CD4-positive, alpha-beta T cell treated with Interleukin-15 for 1 hour (primary cell): ENCODE results near the gene ZSCAN20.

ENCODE experiments used
- DNase-seq: peaks from one replicate; pipeline ENCODE4 v3.0.0-alpha.2; 2020

Gene ZSCAN20

GRCh38 chr1:33472269-33472980, at the start of gene ZSCAN20:
TSS of gene ZSCAN20 (plus strand) at chr1:33472645. CDS start at chr1:33479289, 6,644 bp downstream.
- peak; percentile 87 for DNase-seq

DNA sequence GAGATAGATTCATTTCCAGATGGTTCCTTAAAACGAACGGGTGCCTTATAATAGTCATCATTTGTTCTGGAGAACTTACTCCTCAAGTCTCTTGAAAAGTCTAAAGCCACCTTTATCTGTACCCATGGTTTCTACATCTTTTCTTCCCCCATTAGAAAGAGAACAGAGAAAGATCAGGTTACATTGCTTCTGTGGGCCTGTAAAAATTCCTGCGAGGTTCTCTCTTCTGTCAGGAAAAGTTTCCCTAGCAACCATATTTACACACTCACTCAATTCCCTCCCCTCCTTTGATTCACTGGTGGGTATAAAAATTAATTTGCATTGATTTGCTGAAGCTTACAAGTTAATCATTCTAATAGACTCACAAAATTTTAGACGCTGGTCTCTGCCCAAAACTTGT, 48.2 kb upstream of the ZSCAN20 start:
- DNase-seq = no peak

GRCh38 chr1:33424610-33425009, 47.8 kb upstream of the ZSCAN20 start:
- DNase-seq = no peak

GRCh38 chr1:33425900-33426299, 46.5 kb upstream of the ZSCAN20 start:
- no peak for DNase-seq

- DNase-seq = no peak
These were observed 45.5 kb upstream of the ZSCAN20 start for GRCh38 chr1:33426916-33427315.

- no peak for DNase-seq
These were observed 43.8 kb upstream of the ZSCAN20 start for GRCh38 chr1:33428661-33429060.

GRCh38 chr1:33429332-33429731, 43.1 kb upstream of the ZSCAN20 start:
- DNase-seq = no peak

DNA sequence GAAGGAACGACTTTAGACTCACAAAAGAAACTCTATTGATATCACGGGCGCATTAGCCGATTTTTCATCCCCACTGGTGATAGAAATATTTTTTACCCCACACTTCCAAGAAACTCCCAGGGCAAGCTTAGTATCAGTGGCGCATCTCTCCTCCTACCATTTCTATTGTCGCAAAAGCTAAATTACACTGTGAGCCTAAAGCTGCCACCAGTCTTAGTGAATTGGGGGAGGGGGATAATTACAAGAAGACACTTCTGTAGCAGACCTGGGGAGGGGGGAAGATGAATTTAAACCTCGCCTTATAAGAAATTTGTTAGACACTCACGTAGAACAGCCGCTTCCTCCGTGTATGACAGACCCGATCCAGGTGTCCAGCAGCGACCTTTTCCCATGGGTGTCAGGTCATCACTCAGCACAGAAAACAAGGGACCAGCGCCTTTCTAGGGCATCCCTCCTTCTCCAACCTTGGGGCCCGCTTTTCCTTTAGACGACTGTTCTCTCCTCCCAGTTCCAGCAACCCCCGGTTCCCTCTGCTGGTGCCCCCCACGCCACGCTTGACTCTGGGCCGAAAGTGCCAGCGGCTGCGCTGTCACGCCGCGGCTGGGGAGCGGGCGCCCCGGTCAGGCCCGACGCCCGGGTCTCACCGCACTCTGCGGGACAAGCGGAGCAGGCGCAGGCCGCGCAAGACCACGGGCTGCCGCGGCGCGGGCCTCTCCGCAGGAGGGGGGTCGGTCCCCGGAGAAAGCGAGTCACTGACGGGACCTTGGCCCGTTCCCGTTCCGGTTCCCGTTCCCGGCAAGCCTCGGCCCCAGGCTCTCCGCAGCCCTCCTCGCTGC, 42.4 kb upstream of the ZSCAN20 start:
- DNase-seq = no peak

DNA sequence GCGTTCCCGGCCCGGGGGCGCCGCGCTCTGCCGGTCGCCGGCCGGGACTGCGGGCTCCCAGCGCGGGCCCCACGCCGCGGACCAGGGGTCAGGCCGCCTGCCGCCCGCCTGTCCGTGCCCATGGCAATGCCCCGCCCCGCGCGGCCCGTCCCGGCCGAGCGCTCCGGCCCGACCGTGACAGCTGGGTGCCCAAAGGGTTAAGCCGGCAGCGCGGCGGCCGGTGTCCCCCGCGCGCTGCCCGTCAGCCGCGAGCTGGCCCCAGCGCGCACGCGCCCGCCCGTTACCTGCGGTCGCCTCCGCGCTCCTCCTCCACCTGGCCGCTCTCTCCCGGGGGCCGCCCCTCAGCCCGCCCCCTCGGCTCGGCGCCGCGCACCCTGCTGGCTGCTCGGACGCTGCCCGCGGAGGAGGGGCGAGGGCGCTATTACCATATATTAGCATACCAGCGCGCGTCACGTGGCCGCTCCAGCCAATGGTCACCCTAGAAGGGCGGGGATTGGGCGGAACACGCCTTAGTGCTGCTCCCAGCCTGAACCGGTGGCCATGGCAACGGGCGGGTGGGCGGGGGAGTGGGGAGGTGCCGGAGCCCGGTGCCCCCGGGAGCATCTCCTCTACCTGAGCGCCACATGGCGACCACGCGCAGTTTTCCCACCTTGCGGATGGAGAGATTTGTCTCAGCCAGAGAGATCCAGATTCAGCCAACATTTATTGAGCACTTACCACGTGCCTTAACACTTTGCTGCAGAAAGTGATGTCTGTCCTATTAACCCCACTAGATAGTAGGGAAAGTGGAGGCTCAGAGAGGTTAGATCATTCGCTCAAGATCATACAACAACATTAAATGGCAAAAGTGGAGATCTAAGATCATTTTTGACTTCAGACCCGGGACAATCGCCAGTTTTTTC, 41.5 kb upstream of the ZSCAN20 start, which contains the start of gene PHC2:
PHC2 (minus strand) TSS at position 404 of the 902 bp plus-strand sequence. CDS start 55,556 bp downstream, outside the sequence.
- peak; percentile 96 for DNase-seq

GRCh38 chr1:33433509-33434362, 38.7 kb upstream of the ZSCAN20 start:
- peak; percentile 75 for DNase-seq

GRCh38 chr1:33434363-33434750, 38.1 kb upstream of the ZSCAN20 start:
- DNase-seq = no peak

GRCh38 chr1:33435096-33435820, 37.2 kb upstream of the ZSCAN20 start:
- no peak for DNase-seq

GRCh38 chr1:33436557-33437285, 35.7 kb upstream of the ZSCAN20 start:
- DNase-seq = no peak

DNA sequence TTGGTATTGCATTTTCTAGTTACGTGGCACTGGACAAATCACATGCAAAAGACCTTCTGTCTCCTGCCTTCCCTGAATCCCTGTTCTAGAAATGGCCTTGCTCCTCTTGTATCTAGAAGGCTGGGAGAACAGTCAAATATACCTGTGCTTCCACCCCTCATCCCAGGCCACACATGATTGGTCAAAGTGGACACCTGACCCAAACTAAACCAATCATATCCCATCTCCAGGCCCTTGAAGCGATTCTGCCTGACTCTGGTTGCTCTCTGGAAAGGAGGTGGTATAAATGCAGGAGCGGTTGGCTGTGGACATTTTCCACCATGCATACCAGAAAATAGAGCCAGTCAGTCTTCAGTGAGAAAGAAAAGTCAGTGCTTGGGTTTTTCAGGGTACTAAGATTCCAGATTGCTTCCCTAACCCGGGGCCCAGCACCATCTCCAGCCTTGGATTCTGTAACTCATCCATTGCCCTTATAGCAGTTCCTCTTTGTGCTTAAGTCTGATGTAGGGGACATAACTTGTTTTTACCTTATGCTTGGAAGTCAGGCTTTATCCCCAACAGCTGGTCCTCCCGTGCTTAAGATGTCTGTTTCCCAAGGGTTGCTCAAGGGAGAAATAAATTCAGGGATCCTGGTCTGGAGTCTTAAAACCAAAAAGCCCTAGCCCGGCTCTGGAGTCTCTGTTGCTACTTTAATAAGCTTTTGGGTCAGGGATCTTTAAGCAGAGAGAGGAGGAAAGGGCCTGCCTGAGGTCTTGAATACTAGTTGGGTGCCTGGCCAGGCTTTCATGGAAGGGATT, 33.9 kb upstream of the ZSCAN20 start:
- DNase-seq = no peak

DNA sequence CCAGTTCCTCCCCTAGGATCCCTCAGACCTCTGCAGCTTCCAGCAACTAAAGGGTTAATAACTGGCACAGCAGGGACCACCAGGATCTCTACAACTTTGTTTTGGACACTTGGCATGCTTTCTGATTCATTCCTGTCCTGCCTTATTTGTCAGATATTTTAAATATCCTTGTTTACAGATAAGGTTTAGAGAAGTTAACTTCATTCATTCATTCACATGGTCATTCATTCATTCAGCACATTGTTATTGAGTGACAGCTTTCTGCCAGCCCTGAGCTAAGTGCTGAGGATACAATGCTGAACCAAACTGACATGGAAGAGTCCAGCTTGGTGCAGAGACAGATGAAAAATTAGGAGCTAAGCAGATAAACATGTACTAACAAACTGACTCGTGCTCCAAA, 32.8 kb upstream of the ZSCAN20 start:
- DNase-seq = no peak

- DNase-seq = no peak
These were observed 31.2 kb upstream of the ZSCAN20 start for GRCh38 chr1:33441088-33441745.

GRCh38 chr1:33442141-33442540, 30.3 kb upstream of the ZSCAN20 start:
- DNase-seq = no peak

GRCh38 chr1:33443080-33443704, 29.3 kb upstream of the ZSCAN20 start:
- no peak for DNase-seq

DNA sequence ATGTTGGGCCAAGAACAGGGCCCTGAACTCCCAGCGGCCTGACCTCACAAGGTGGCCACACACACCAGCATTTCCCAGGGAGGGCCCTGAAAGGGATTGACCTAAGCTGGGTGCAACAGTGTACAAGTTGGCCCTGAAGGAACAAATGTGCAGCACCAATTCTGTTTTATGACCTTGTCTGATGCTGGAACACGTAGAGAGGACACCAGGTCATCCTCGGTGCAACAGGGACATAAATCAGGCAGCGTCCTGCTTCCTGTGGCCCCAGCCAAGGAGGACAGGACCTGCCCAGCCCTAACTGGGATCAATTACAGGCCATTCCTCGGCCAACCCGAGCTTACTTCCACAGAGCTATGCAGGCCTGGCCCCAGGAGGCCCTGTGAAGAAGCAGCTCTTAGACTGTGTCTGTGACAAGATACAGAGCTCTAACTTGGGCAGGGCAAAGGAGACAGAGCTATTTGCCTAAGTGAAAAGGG, 28.7 kb upstream of the ZSCAN20 start:
- no peak for DNase-seq
